ENCODE results near the gene GPRC5B. TPM values are rescaled to one million over a fixed set of nuclear protein-coding genes. Genes with fewer than 3 reads are reported as not detected.
A peak's percentile ranks its signal among the peaks of the same experiment; 100 is the strongest.

Gene GPRC5B
- total RNA-seq, 1 donor from 2014 or later, result under 0.01 TPM

GRCh38 chr16:19812986-19813385, 71.7 kb downstream of the GPRC5B start:
- Histone ChIP-seq H3K27me3 (ENCODE audit: control insufficient read depth, insufficient read depth, low read length) (no peaks in the 10 kb centered on the region), H3K4me3 (ENCODE audit: low read depth, low read length) (no peak overlapping the region), H3K36me3 (ENCODE audit: control insufficient read depth, insufficient read depth, low read length) (no peaks in the 10 kb centered on the region)
- FAIRE-seq (no peak), DNase-seq (ENCODE audit: low read depth) (no peak)
- no peak for TF ChIP-seq CTCF (IDR thresholded peaks at IDR 0.05; ENCODE audit: insufficient read depth, low read length, severe bottlenecking)

GRCh38 chr16:19810817-19811731, 73.6 kb downstream of the GPRC5B start:
- Histone ChIP-seq H3K4me3 (ENCODE audit: low read depth, low read length) (no peak overlapping the region), H3K36me3 (ENCODE audit: control insufficient read depth, insufficient read depth, low read length) (no peaks in the 10 kb centered on the region), H3K27me3 (ENCODE audit: control insufficient read depth, insufficient read depth, low read length) (no peaks in the 10 kb centered on the region)
- TF ChIP-seq CTCF (IDR thresholded peaks at IDR 0.05; ENCODE audit: insufficient read depth, low read length, severe bottlenecking), result no peak
- peak; percentile 57 for DNase-seq (ENCODE audit: low read depth)
- FAIRE-seq, result no peak

- no peak for TF ChIP-seq CTCF (IDR thresholded peaks at IDR 0.05; ENCODE audit: insufficient read depth, low read length, severe bottlenecking)
- Histone ChIP-seq H3K36me3 (ENCODE audit: control insufficient read depth, insufficient read depth, low read length) (no peaks in the 10 kb centered on the region), H3K27me3 (ENCODE audit: control insufficient read depth, insufficient read depth, low read length) (no peaks in the 10 kb centered on the region), H3K4me3 (ENCODE audit: low read depth, low read length) (no peak overlapping the region)
- FAIRE-seq, result no peak
- DNase-seq (ENCODE audit: low read depth), result no peak
These were observed 75.0 kb downstream of the GPRC5B start for GRCh38 chr16:19809693-19810092.

GRCh38 chr16:19809121-19809635, 75.5 kb downstream of the GPRC5B start:
- peak; percentile 10 for DNase-seq (ENCODE audit: low read depth)
- H3K27me3 ChIP-seq (ENCODE audit: control insufficient read depth, insufficient read depth, low read length), result no peaks in the 10 kb centered on the region
- no peak overlapping the region for H3K4me3 ChIP-seq (ENCODE audit: low read depth, low read length)
- no peak for TF ChIP-seq CTCF (IDR thresholded peaks at IDR 0.05; ENCODE audit: insufficient read depth, low read length, severe bottlenecking)
- FAIRE-seq, result no peak
- H3K36me3 ChIP-seq (ENCODE audit: control insufficient read depth, insufficient read depth, low read length), result no peaks in the 10 kb centered on the region

GRCh38 chr16:19808061-19808641, 76.5 kb downstream of the GPRC5B start:
- Histone ChIP-seq H3K36me3 (ENCODE audit: control insufficient read depth, insufficient read depth, low read length) (no peaks in the 10 kb centered on the region), H3K4me3 (ENCODE audit: low read depth, low read length) (no peak overlapping the region), H3K27me3 (ENCODE audit: control insufficient read depth, insufficient read depth, low read length) (no peaks in the 10 kb centered on the region)
- no peak for FAIRE-seq
- no peak for TF ChIP-seq CTCF (IDR thresholded peaks at IDR 0.05; ENCODE audit: insufficient read depth, low read length, severe bottlenecking)
- DNase-seq (ENCODE audit: low read depth), result no peak

Other genes with a start within 250 kb of the GPRC5B start
- 12.5 and 15.0 TPM in 2 replicates for gene KNOP1, start 166.6 kb downstream of the GPRC5B start, total RNA-seq
- 1.3 and 3.1 TPM in 2 replicates for gene IQCK, start 166.6 kb downstream of the GPRC5B start, total RNA-seq
- not detected in 2 replicates for gene GPR139, start 189.0 kb upstream of the GPRC5B start, total RNA-seq

Data from bronchial epithelial cell (primary cell).